H9 (cell line): ENCODE results near the gene MYLK4. TPM values are rescaled to one million over a fixed set of nuclear protein-coding genes. Genes with fewer than 3 reads are reported as not detected.
A peak's percentile ranks its signal among the peaks of the same experiment; 100 is the strongest.

ENCODE experiments used
- DNase-seq: peaks from one replicate; pipeline ENCODE4 v3.0.0-alpha.2; 2017
- H2AFZ ChIP-seq: one replicate; pipeline ENCODE4 v1.6.1; 2013; ENCODE audit warnings: mild to moderate bottlenecking, low read length, control low read depth, moderate library complexity
- H2AK5ac ChIP-seq: 2 replicates; pipeline ENCODE4 v1.6.1; 2013; ENCODE audit warnings: low read length, control low read depth, mixed read lengths; ENCODE audit not compliant: insufficient read length
- H2BK120ac ChIP-seq: one replicate; pipeline ENCODE4 v1.6.1; 2013; ENCODE audit warnings: low read depth, mild to moderate bottlenecking, low read length, control low read depth, inconsistent platforms; ENCODE audit not compliant: poor library complexity, severe bottlenecking
- H2BK12ac ChIP-seq: 2 replicates; pipeline ENCODE4 v1.6.1; 2013; ENCODE audit warnings: low read length, control low read depth, mixed read lengths, low read depth; ENCODE audit not compliant: insufficient read length
- H2BK15ac ChIP-seq: 2 replicates; pipeline ENCODE4 v1.6.1; 2013; ENCODE audit warnings: low read depth, low read length, control low read depth
- H2BK20ac ChIP-seq: one replicate; pipeline ENCODE4 v1.6.1; 2013; ENCODE audit warnings: low read depth, mild to moderate bottlenecking, low read length, control low read depth, inconsistent platforms; ENCODE audit not compliant: poor library complexity, severe bottlenecking
- H2BK5ac ChIP-seq: 2 replicates; pipeline ENCODE4 v1.6.1; 2013; ENCODE audit warnings: low read length, control low read depth, mixed read lengths; ENCODE audit not compliant: insufficient read length
- H3K14ac ChIP-seq: 2 replicates; pipeline ENCODE4 v1.6.1; 2013; ENCODE audit warnings: low read length, control low read depth; ENCODE audit not compliant: insufficient read depth
- H3K18ac ChIP-seq: 2 replicates; pipeline ENCODE4 v1.6.1; 2013; ENCODE audit warnings: low read depth, mild to moderate bottlenecking, mixed read lengths, low read length, control low read depth; ENCODE audit not compliant: insufficient read length
- H3K23ac ChIP-seq: 2 replicates; pipeline ENCODE4 v1.6.1; 2013; ENCODE audit warnings: low read length, control low read depth, mixed read lengths, low read depth; ENCODE audit not compliant: insufficient read length
- H3K23me2 ChIP-seq: 2 replicates; pipeline ENCODE4 v1.6.1; 2013; ENCODE audit warnings: low read depth, mild to moderate bottlenecking, mixed read lengths, low read length, control low read depth; ENCODE audit not compliant: insufficient read length, poor library complexity, severe bottlenecking
- H3K27ac ChIP-seq: 2 replicates; pipeline ENCODE4 v1.5.1; 2013; ENCODE audit warnings: low read length, control low read depth, mixed read lengths, low read depth; ENCODE audit not compliant: insufficient read length
- H3K27me3 ChIP-seq: 2 replicates; pipeline ENCODE4 v1.6.1; 2013; ENCODE audit warnings: low read length, control low read depth, inconsistent platforms; ENCODE audit not compliant: insufficient read depth
- H3K4ac ChIP-seq: 2 replicates; pipeline ENCODE4 v1.6.1; 2013; ENCODE audit warnings: low read depth, mild to moderate bottlenecking, control low read depth, inconsistent platforms, low read length, moderate library complexity
- H3K4me1 ChIP-seq: 2 replicates; pipeline ENCODE4 v1.6.1; 2013; ENCODE audit warnings: low read length, control low read depth, inconsistent platforms; ENCODE audit not compliant: insufficient read depth
- H3K4me2 ChIP-seq: 2 replicates; pipeline ENCODE4 v1.6.1; 2013; ENCODE audit warnings: low read length, control low read depth, mixed read lengths; ENCODE audit not compliant: insufficient read length, insufficient read depth
- H3K56ac ChIP-seq: 2 replicates; pipeline ENCODE4 v1.6.1; 2013; ENCODE audit warnings: low read depth, mild to moderate bottlenecking, mixed read lengths, low read length, control low read depth; ENCODE audit not compliant: insufficient read length
- H3K79me1 ChIP-seq: 2 replicates; pipeline ENCODE4 v1.6.1; 2013; ENCODE audit warnings: low read depth, mild to moderate bottlenecking, moderate library complexity, low read length, control low read depth, inconsistent platforms; ENCODE audit not compliant: insufficient read depth, poor library complexity, severe bottlenecking
- H3K79me2 ChIP-seq: 2 replicates; pipeline ENCODE4 v1.6.1; 2013; ENCODE audit warnings: low read length, control low read depth, inconsistent platforms; ENCODE audit not compliant: insufficient read depth
- H3K9ac ChIP-seq: 2 replicates; pipeline ENCODE4 v1.6.1; 2013; ENCODE audit warnings: low read length, control low read depth, mixed read lengths; ENCODE audit not compliant: insufficient read length; ENCODE audit errors: extremely low read depth
- H3K9me3 ChIP-seq: one replicate; pipeline ENCODE4 v1.6.1; 2013; ENCODE audit warnings: low read depth, low read length, inconsistent platforms; ENCODE audit not compliant: control insufficient read depth
- H3T11ph ChIP-seq: one replicate; pipeline ENCODE4 v1.6.1; 2013; ENCODE audit warnings: mild to moderate bottlenecking, low read length, control low read depth, inconsistent platforms
- H4K20me1 ChIP-seq: one replicate; pipeline ENCODE4 v1.6.1; 2013; ENCODE audit not compliant: control insufficient read depth, insufficient read length, insufficient read depth
- H4K5ac ChIP-seq: 2 replicates; pipeline ENCODE4 v1.6.1; 2013; ENCODE audit warnings: low read depth, mild to moderate bottlenecking, mixed read lengths, low read length, control low read depth; ENCODE audit not compliant: insufficient read length
- H4K8ac ChIP-seq: replicated peaks from 2 replicates; pipeline ENCODE4 v1.6.1; 2013; ENCODE audit warnings: low read length, control low read depth, mixed read lengths, low read depth; ENCODE audit not compliant: insufficient read length
- H4K91ac ChIP-seq: 2 replicates; pipeline ENCODE4 v1.6.1; 2013; ENCODE audit warnings: low read depth, mild to moderate bottlenecking, moderate library complexity, mixed read lengths, low read length, control low read depth; ENCODE audit not compliant: insufficient read length
- H3K27ac Mint-ChIP-seq, 3 experiments: 2 replicates in 2 of 3; 3 replicates in 1 of 3; pipeline ENCODE4 v1.8.0; 2020 to 2021; ENCODE audit warnings: mixed read lengths in 3 of 3, mild to moderate bottlenecking in 1 of 3, moderate library complexity in 1 of 3
- H3K27me3 Mint-ChIP-seq: 2 replicates; pipeline ENCODE4 v1.8.0; 2021; ENCODE audit warnings: low read depth, mild to moderate bottlenecking, moderate library complexity, mixed read lengths
- H3K36me3 Mint-ChIP-seq, 3 experiments: 2 replicates in 2 of 3; 3 replicates in 1 of 3; pipeline ENCODE4 v1.8.0; 2020 to 2021; ENCODE audit warnings: low read depth in 3 of 3, mixed read lengths in 3 of 3; ENCODE audit not compliant: insufficient read depth in 1 of 3
- H3K4me1 Mint-ChIP-seq, 2 experiments: 2 replicates each; pipeline ENCODE4 v1.8.0; 2020; ENCODE audit warnings: mixed read lengths in 2 of 2
- H3K4me3 Mint-ChIP-seq, 2 experiments: 2 replicates in 1 of 2; 3 replicates in 1 of 2; pipeline ENCODE4 v1.8.0; 2020 to 2021; ENCODE audit warnings: mild to moderate bottlenecking in 2 of 2, mixed read lengths in 2 of 2, moderate library complexity in 1 of 2
- H3K9me3 Mint-ChIP-seq, 2 experiments: 2 replicates in 1 of 2; 3 replicates in 1 of 2; pipeline ENCODE4 v1.8.0; 2020; ENCODE audit warnings: mild to moderate bottlenecking in 2 of 2, mixed read lengths in 2 of 2, moderate library complexity in 1 of 2
- WGBS: extraction: QIAGEN DNeasy Blood & Tissue Kit; methylation state at CpG from one replicate; pipeline ENCODE4 v1.1.7; 2013; ENCODE audit warnings: missing lambda C conversion rate, low lambda C conversion rate, mixed read lengths; ENCODE audit not compliant: insufficient read length; ENCODE audit errors: extremely low coverage; 5-methylcytosine and 5-hydroxymethylcytosine counted together
- total RNA-seq: library from RNA; stranded (reverse); gene quantifications from 2 replicates; pipeline ENCODE4 v1.2.1, GENCODE V29; 2021
- TF ChIP-seq, protein P1 (sequence below): fragments of 200-600 bp; sonication (generic); conservative IDR thresholded peaks from 3 replicates; pipeline ENCODE4 v1.8.0; 2021; ENCODE audit warnings: antibody characterized with exemption, mild to moderate bottlenecking

MYLK4 gene
- total RNA-seq, 1 experiment from 2014 or later, result 0.28 TPM

DNA sequence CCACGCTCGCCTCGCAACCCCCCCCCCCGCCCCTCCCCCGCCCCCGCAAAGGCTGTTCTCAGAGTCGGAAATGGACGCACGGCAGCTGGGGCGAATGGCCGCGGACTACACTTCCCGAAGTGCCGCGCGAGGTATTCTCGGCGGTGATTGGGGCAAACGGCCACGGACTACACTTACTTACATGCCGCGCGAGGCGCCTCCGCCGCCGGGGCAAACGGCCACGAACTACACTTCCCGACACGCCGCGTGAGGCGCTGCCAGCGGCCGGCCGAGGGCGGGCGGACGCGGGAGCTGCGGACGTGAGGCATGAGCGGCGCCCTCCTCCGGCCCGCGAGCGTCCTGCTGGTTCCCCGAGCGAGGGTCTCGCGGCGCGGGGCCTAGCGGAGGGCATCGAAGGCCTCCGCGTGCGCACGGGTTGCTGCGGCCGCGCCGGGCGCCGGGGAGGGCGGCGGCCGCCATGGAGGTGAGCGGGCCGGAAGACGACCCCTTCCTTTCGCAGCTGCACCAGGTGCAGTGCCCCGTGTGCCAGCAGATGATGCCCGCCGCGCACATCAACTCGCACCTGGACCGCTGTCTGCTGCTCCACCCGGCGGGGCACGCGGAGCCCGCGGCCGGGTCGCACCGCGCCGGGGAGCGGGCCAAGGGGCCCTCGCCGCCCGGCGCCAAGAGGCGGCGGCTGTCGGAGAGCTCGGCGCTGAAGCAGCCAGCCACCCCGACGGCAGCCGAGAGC is 14.6 kb upstream of the MYLK4 start, which contains the start of gene WRNIP1:
WRNIP1 (plus strand) TSS at position 228 of the 730 bp plus-strand sequence; CDS start at position 458, 230 bp downstream.
- DNase-seq, result peak; percentile 99
- Histone ChIP-seq H3K14ac (peak within 1 kb of the TSS; percentile 79), H2BK15ac (no peak within 1 kb of the TSS), H3K4ac (no peak within 1 kb of the TSS), H3K27me3 (no peaks in the 10 kb centered on the region), H3K4me1 (peaks cover 3% of the 10 kb centered on the region; the same call in 1 of the 2 replicates), H3K9me3 (no peaks in the 10 kb centered on the region), H4K20me1 (no peaks in the 10 kb centered on the region), H2AK5ac (no peak within 1 kb of the TSS), H2BK20ac (no peak within 1 kb of the TSS), H3K79me2 (peaks cover 20% of the 10 kb centered on the region), H2BK5ac (no peak within 1 kb of the TSS), H3K4me2 (peak within 1 kb of the TSS; percentile 97), H2BK12ac (no peak within 1 kb of the TSS), H4K8ac (no peak within 1 kb of the TSS), H3K9ac (peak within 1 kb of the TSS; percentile 71), H2AFZ (peak within 1 kb of the TSS; percentile 69), H3K23me2 (peaks cover 11% of the 10 kb centered on the region), H3K18ac (peak within 1 kb of the TSS; percentile 78), H2BK120ac (no peak within 1 kb of the TSS), H3K56ac (no peak within 1 kb of the TSS), H3K79me1 (no peaks in the 10 kb centered on the region), H3K27ac (no peak within 1 kb of the TSS), H4K5ac (no peak within 1 kb of the TSS), H4K91ac (no peak within 1 kb of the TSS), H3K23ac (no peak within 1 kb of the TSS), H3T11ph (no peak within 1 kb of the TSS)
- H3K27me3 Mint-ChIP-seq, result no peaks in the 10 kb centered on the region
- H3K9me3 Mint-ChIP-seq, result peaks cover 8 to 13% of the 10 kb centered on the region in 2 experiments
- TF ChIP-seq, protein P1, sequence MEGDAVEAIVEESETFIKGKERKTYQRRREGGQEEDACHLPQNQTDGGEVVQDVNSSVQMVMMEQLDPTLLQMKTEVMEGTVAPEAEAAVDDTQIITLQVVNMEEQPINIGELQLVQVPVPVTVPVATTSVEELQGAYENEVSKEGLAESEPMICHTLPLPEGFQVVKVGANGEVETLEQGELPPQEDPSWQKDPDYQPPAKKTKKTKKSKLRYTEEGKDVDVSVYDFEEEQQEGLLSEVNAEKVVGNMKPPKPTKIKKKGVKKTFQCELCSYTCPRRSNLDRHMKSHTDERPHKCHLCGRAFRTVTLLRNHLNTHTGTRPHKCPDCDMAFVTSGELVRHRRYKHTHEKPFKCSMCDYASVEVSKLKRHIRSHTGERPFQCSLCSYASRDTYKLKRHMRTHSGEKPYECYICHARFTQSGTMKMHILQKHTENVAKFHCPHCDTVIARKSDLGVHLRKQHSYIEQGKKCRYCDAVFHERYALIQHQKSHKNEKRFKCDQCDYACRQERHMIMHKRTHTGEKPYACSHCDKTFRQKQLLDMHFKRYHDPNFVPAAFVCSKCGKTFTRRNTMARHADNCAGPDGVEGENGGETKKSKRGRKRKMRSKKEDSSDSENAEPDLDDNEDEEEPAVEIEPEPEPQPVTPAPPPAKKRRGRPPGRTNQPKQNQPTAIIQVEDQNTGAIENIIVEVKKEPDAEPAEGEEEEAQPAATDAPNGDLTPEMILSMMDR, result peak; percentile 64
- H3K4me1 Mint-ChIP-seq, result peaks cover 33 to 40% of the 10 kb centered on the region in 2 experiments
- no CpG with 5 or more reads among the region's 104 CpGs for WGBS
- H3K36me3 Mint-ChIP-seq, result peaks cover 3 to 7% (median 6%) of the 10 kb centered on the region in 3 experiments; a peak in 5 of 7 replicates
- peak within 1 kb of the TSS; percentile 79 to 96 (median 92) for H3K27ac Mint-ChIP-seq
- H3K4me3 Mint-ChIP-seq, result peak within 1 kb of the TSS; percentile 91 to 94
